HEK293 (cell line): Measurements from ENCODE around the gene UGT1A6.

Experiments
- CTCF ChIA-PET: fragments of 350-600 bp; formaldehyde crosslinking; extraction: SDS; loops from one replicate; lab custom pipeline; 2021; ENCODE audit warnings: antibody characterized with exemption; lab: Yijun Ruan, JAX
- POLR2A ChIA-PET: fragments of 300-600 bp; formaldehyde crosslinking; extraction: SDS; loops from one replicate; lab custom pipeline; 2020; ENCODE audit warnings: antibody characterized with exemption, inconsistent platforms; lab: Yijun Ruan, JAX
- H3K27ac ChIP-seq: fragments of 200-500 bp; sonication (Bioruptor generic); 2 replicates; pipeline ENCODE4 v1.5.1; 2014; ENCODE audit warnings: low read depth, low read length, control low read depth, inconsistent platforms; ENCODE audit errors: extremely low read depth
- H3K36me3 ChIP-seq, 2 experiments: fragments of 200-500 bp in 1 of 2; sonication (Bioruptor generic) in 1 of 2; 1 replicate in 1 of 2; 2 replicates in 1 of 2; pipeline ENCODE4 v1.5.1; 2014 to 2017; ENCODE audit warnings: inconsistent platforms in 2 of 2, low read length in 2 of 2; ENCODE audit not compliant: control insufficient read depth in 2 of 2, insufficient read depth in 1 of 2
- H3K4me1 ChIP-seq: fragments of 200-500 bp; sonication (Bioruptor generic); 2 replicates; pipeline ENCODE4 v1.5.1; 2014; ENCODE audit warnings: mild to moderate bottlenecking, low read length, inconsistent platforms; ENCODE audit not compliant: control insufficient read depth, insufficient read depth
- H3K4me3 ChIP-seq: 2 replicates; pipeline ENCODE4 v1.5.1; 2011; ENCODE audit warnings: low read depth, mild to moderate bottlenecking, control low read depth, low read length, moderate library complexity
- H3K9me3 ChIP-seq: fragments of 200-500 bp; sonication (Bioruptor generic); 2 replicates; pipeline ENCODE4 v1.5.1; 2014; ENCODE audit warnings: low read depth, low read length, inconsistent platforms; ENCODE audit not compliant: control insufficient read depth, insufficient read depth
- EGR2 ChIP-seq: fragments of 450-650 bp; formaldehyde crosslinking; IDR thresholded peaks from 2 replicates; pipeline ENCODE4 v1.5.1; 2016; ENCODE audit warnings: low read depth, missing biosample characterization, missing genetic modification characterization
- GLI4 ChIP-seq: fragments of 450-650 bp; formaldehyde crosslinking; IDR thresholded peaks from 2 replicates; pipeline ENCODE4 v1.5.1; 2016; ENCODE audit warnings: missing biosample characterization, missing genetic modification characterization
- HOXD13 ChIP-seq: sonication (generic); formaldehyde crosslinking; IDR thresholded peaks from 2 replicates; pipeline ENCODE4 v1.8.0; 2022; ENCODE audit warnings: missing genetic modification reagents, borderline replicate concordance
- YY1 ChIP-seq: fragments of 450-650 bp; formaldehyde crosslinking; IDR thresholded peaks from 2 replicates; pipeline ENCODE4 v1.5.1; 2018; ENCODE audit warnings: missing biosample characterization, missing genetic modification characterization
- ZEB2 ChIP-seq: fragments of 450-650 bp; formaldehyde crosslinking; IDR thresholded peaks from 2 replicates; pipeline ENCODE4 v1.5.1; 2016; ENCODE audit warnings: missing biosample characterization, missing genetic modification characterization
- ZFHX2 ChIP-seq: fragments of 450-650 bp; formaldehyde crosslinking; conservative IDR thresholded peaks from 2 replicates; pipeline ENCODE4 v1.5.1; 2016; ENCODE audit warnings: missing biosample characterization, missing genetic modification characterization
- ZNF10 ChIP-seq: fragments of 450-650 bp; formaldehyde crosslinking; IDR thresholded peaks from 2 replicates; pipeline ENCODE4 v1.5.1; 2017; ENCODE audit warnings: missing biosample characterization, missing genetic modification characterization
- ZNF214 ChIP-seq: fragments of 450-650 bp; formaldehyde crosslinking; IDR thresholded peaks from 2 replicates; pipeline ENCODE4 v1.5.1; 2017; ENCODE audit warnings: missing biosample characterization, mild to moderate bottlenecking, missing genetic modification characterization, borderline replicate concordance
- ZNF248 ChIP-seq: fragments of 450-650 bp; formaldehyde crosslinking; IDR thresholded peaks from 2 replicates; pipeline ENCODE4 v1.5.1; 2017; ENCODE audit warnings: missing biosample characterization, missing genetic modification characterization
- ZNF266 ChIP-seq: fragments of 450-650 bp; formaldehyde crosslinking; IDR thresholded peaks from 2 replicates; pipeline ENCODE4 v1.5.1; 2016; ENCODE audit warnings: missing biosample characterization, missing genetic modification characterization, low read depth
- ZNF324 ChIP-seq: fragments of 450-650 bp; formaldehyde crosslinking; IDR thresholded peaks from 2 replicates; pipeline ENCODE4 v1.5.1; 2016; ENCODE audit warnings: missing biosample characterization, missing genetic modification characterization
- ZNF449 ChIP-seq: fragments of 450-650 bp; formaldehyde crosslinking; IDR thresholded peaks from 2 replicates; pipeline ENCODE4 v1.5.1; 2017; ENCODE audit warnings: missing biosample characterization, mild to moderate bottlenecking, missing genetic modification characterization, moderate library complexity
- ZNF473 ChIP-seq: fragments of 450-650 bp; formaldehyde crosslinking; IDR thresholded peaks from 2 replicates; pipeline ENCODE4 v1.5.1; 2017; ENCODE audit warnings: missing biosample characterization, missing genetic modification characterization
- ZNF488 ChIP-seq: fragments of 450-650 bp; formaldehyde crosslinking; IDR thresholded peaks from 2 replicates; pipeline ENCODE4 v1.5.1; 2016; ENCODE audit warnings: missing biosample characterization, missing genetic modification characterization
- ZNF548 ChIP-seq: fragments of 450-650 bp; formaldehyde crosslinking; IDR thresholded peaks from 2 replicates; pipeline ENCODE4 v1.5.1; 2016; ENCODE audit warnings: missing biosample characterization, missing genetic modification characterization
- ZNF571 ChIP-seq: fragments of 450-650 bp; formaldehyde crosslinking; IDR thresholded peaks from 2 replicates; pipeline ENCODE4 v1.5.0; 2017; ENCODE audit warnings: missing biosample characterization, missing genetic modification characterization
- ZNF654 ChIP-seq: fragments of 450-650 bp; formaldehyde crosslinking; IDR thresholded peaks from 2 replicates; pipeline ENCODE4 v1.5.1; 2016; ENCODE audit warnings: low read depth, missing biosample characterization, missing genetic modification characterization
- ZNF660 ChIP-seq: fragments of 450-650 bp; IDR thresholded peaks from 2 replicates; pipeline ENCODE4 v1.5.1; 2018; ENCODE audit warnings: missing biosample characterization, mild to moderate bottlenecking, missing genetic modification characterization
- ZNF76 ChIP-seq: fragments of 450-650 bp; formaldehyde crosslinking; IDR thresholded peaks from 2 replicates; pipeline ENCODE4; 2016; ENCODE audit warnings: low read depth, missing biosample characterization, missing genetic modification characterization, borderline replicate concordance
- ZNF785 ChIP-seq: fragments of 450-650 bp; formaldehyde crosslinking; IDR thresholded peaks from 2 replicates; pipeline ENCODE4 v1.5.1; 2016; ENCODE audit warnings: missing biosample characterization, missing genetic modification characterization
- ZNF791 ChIP-seq: fragments of 450-650 bp; formaldehyde crosslinking; IDR thresholded peaks from 2 replicates; pipeline ENCODE4 v1.5.1; 2016; ENCODE audit warnings: missing biosample characterization, missing genetic modification characterization
- ZNF837 ChIP-seq: fragments of 450-650 bp; formaldehyde crosslinking; IDR thresholded peaks from 2 replicates; pipeline ENCODE4 v1.5.1; 2016; ENCODE audit warnings: missing biosample characterization, missing genetic modification characterization
- ZNF843 ChIP-seq: fragments of 450-650 bp; formaldehyde crosslinking; IDR thresholded peaks from 2 replicates; pipeline ENCODE4 v1.5.1; 2016; ENCODE audit warnings: missing biosample characterization, missing genetic modification characterization
- ZSCAN30 ChIP-seq: fragments of 450-650 bp; IDR thresholded peaks from 2 replicates; pipeline ENCODE4 v1.5.1; 2018; ENCODE audit warnings: missing biosample characterization, mild to moderate bottlenecking, missing genetic modification characterization, moderate library complexity

Gene UGT1A6

GRCh38 chr2:233760043-233760442, 67.4 kb downstream of the UGT1A6 start, which contains the start of gene UGT1A1 (continued):
- no peak for TF ChIP-seq ZNF548 (tag by site-specific recombination)
- no peak for TF ChIP-seq ZNF660 (tag by site-specific recombination)
- TF ChIP-seq ZNF248 (tag by site-specific recombination): no peak
- TF ChIP-seq ZNF843 (tag by site-specific recombination): no peak
- TF ChIP-seq ZNF571 (tag by site-specific recombination): no peak
- TF ChIP-seq ZNF654: no peak
- TF ChIP-seq YY1 (tag by site-specific recombination): no peak
- no peak for TF ChIP-seq ZNF214 (tag by site-specific recombination)
- no peak for TF ChIP-seq ZNF791 (tag by site-specific recombination)
- no peak for TF ChIP-seq ZNF266

GRCh38 chr2:233761040-233761769, 68.5 kb downstream of the UGT1A6 start:
- POLR2A ChIA-PET: interaction anchor here (0.6 kb wide), 1 partner anchor 195 kb away, joined by 4 read pairs; no protein-coding TSS in a partner anchor
- no peak for TF ChIP-seq HOXD13 (CRISPR knock-in tag)
- TF ChIP-seq ZNF473 (tag by site-specific recombination): no peak
- TF ChIP-seq ZNF449 (tag by site-specific recombination): no peak
- no peak for TF ChIP-seq ZNF76
- TF ChIP-seq ZNF837 (tag by site-specific recombination): no peak
- TF ChIP-seq ZSCAN30 (tag by site-specific recombination): no peak
- TF ChIP-seq ZNF785: no peak
- no peak for TF ChIP-seq ZNF488 (tag by site-specific recombination)
- TF ChIP-seq ZNF324 (tag by site-specific recombination): no peak
- TF ChIP-seq, all 188 proteins: peak for 0
- no peaks in the 10 kb centered on the region for H3K9me3 ChIP-seq
- no peaks in the 10 kb centered on the region for H3K4me1 ChIP-seq
- CTCF ChIA-PET: interaction anchor here (0.5 to 0.7 kb wide), 2 partner anchors 30 to 1214 kb away, joined by 3 to 4 read pairs; no protein-coding TSS in a partner anchor
- H3K4me3 ChIP-seq: no peak overlapping the region
- H3K27ac ChIP-seq: no peak overlapping the region
- H3K36me3 ChIP-seq: no peaks in the 10 kb centered on the region

- Histone ChIP-seq H3K27ac (no peak overlapping the region), H3K9me3 (no peaks in the 10 kb centered on the region), H3K36me3 (no peaks in the 10 kb centered on the region), H3K4me1 (no peaks in the 10 kb centered on the region), H3K4me3 (no peak overlapping the region)
- ChIA-PET CTCF (no interaction called here), POLR2A (no interaction called here)
- TF ChIP-seq GLI4 (tag by site-specific recombination) (no peak), ZEB2 (tag by site-specific recombination) (no peak), ZFHX2 (tag by site-specific recombination) (peak; percentile 77), ZNF10 (tag by site-specific recombination) (no peak), EGR2 (peak; percentile 68)
- TF ChIP-seq, all 188 proteins: peak for 2
These were observed 71.6 kb downstream of the UGT1A6 start for GRCh38 chr2:233764264-233764663.
